Transverse colon (tissue), 4 donors: Measurements from ENCODE around the gene KRT1. TPM values are rescaled to one million over a fixed set of nuclear protein-coding genes. Genes with fewer than 3 reads are reported as not detected.
A peak's percentile ranks its signal among the peaks of the same experiment; 100 is the strongest.
"Not testable (repeated sequence)": the region's sequence is repeated elsewhere in the genome, so short reads cannot be mapped to it uniquely, and the experiment has no call there.

Experiments used
- DNase-seq: peaks from one replicate; pipeline ENCODE4 v3.0.0-alpha.2; 2019
- H3K27ac ChIP-seq, 4 donors: fragments of 200-600 bp; sonication (generic); 2 replicates each; pipeline ENCODE4 v1.5.1; 2016 to 2018; ENCODE audit warnings: inconsistent platforms in 4 of 4
- H3K27me3 ChIP-seq: fragments of 200-600 bp; sonication (generic); 2 replicates; pipeline ENCODE4 v1.5.1; 2017; ENCODE audit warnings: inconsistent platforms
- H3K36me3 ChIP-seq, 4 donors: fragments of 200-600 bp; sonication (generic); 2 replicates each; pipeline ENCODE4 v1.5.1; 2017 to 2019; ENCODE audit warnings: inconsistent platforms in 4 of 4
- H3K4me1 ChIP-seq, 4 donors: fragments of 200-600 bp; sonication (generic); 2 replicates each; pipeline ENCODE4 v1.5.1; 2017 to 2020; ENCODE audit warnings: inconsistent platforms in 4 of 4
- H3K4me3 ChIP-seq, 4 donors: fragments of 200-600 bp; sonication (generic); 1 replicate in 1 of 4; 2 replicates in 3 of 4; pipeline versions ENCODE4 v1.5.1 to v1.6.1; 2017 to 2019; ENCODE audit warnings: inconsistent platforms in 4 of 4
- H3K9me3 ChIP-seq, 2 donors: fragments of 200-600 bp; sonication (generic); 2 replicates each; pipeline ENCODE4 v1.5.1; 2017 to 2019; ENCODE audit warnings: inconsistent platforms in 2 of 2
- EP300 ChIP-seq: sonication (generic); formaldehyde crosslinking; IDR thresholded peaks from one replicate; pipeline ENCODE4 v1.6.1; 2017; ENCODE audit warnings: antibody characterized with exemption, low read depth
- POLR2A ChIP-seq: fragments of 450-650 bp; IDR thresholded peaks from one replicate; pipeline ENCODE4 v1.6.1; 2016; ENCODE audit warnings: antibody characterized with exemption, mild to moderate bottlenecking, moderate library complexity
- POLR2AphosphoS5 ChIP-seq, 3 donors: sonication (generic); formaldehyde crosslinking; IDR thresholded peaks; one replicate each; pipeline ENCODE4 v1.6.1; 2016; ENCODE audit warnings: antibody characterized with exemption in 3 of 3
- WGBS, 2 donors: methylation state at CpG; one replicate each; pipeline ENCODE4 v1.1.5; 2018; ENCODE audit warnings: low coverage in 1 of 2; 5-methylcytosine and 5-hydroxymethylcytosine counted together
- in situ Hi-C, 4 donors: fragments of 200-750 bp; cut with MboI; loops; one replicate each; pipeline versions ENCODE4 v1.15.0 to v1.15.1; 2017; ENCODE audit warnings: low sequenced_read_pairs in 3 of 4, low pct_ligation_motif_present in 1 of 4, low pct_unique_long_range_greater_than_20kb in 1 of 4
- intact Hi-C: fragments of 100-400 bp; cut with DNase I; formaldehyde crosslinking; loops from one replicate; pipeline ENCODE4 v1.15.1; 2023; ENCODE audit warnings: low total_unique reads
- total RNA-seq, 4 donors: library from RNA; depleted of rRNA; stranded (reverse); fragments of >200 nt; gene quantifications; one replicate each; pipeline ENCODE4 v1.1.0, GENCODE V29; 2016
- TF ChIP-seq, protein P1 (sequence below), 5 experiments: fragments of 200-600 bp in 3 of 5; fragments of 450-650 bp in 2 of 5; sonication (generic) in 3 of 5; IDR thresholded peaks; 1 replicate in 2 of 5; 2 replicates in 3 of 5; pipeline ENCODE4 v1.5.1; 2016 to 2017; ENCODE audit warnings: antibody characterized with exemption in 5 of 5, inconsistent platforms in 3 of 5, mild to moderate bottlenecking in 2 of 5, moderate library complexity in 1 of 5

KRT1 gene
- total RNA-seq, 4 donors from 2014 or later: not detected

DNA sequence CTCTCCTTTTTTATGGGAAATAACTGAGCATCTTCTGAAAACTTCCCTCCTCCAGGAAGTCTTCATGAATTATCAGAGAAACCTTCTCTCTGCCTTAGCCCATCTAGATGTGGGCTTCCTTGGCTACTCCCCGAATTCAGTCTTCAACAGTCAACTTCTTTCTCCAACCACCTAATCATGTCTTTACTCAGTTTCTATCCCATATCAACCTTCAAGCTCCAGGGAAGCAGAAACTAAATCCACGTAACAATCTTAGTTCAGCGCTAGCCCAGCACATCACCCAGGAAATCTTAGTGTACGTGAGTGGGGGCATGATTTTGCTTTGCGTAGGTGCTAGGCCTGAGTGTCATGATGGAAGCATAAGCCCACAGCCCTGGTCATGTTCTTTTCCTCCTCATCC, 35.9 kb upstream of the KRT1 start:
- peaks cover 0 to 10% (median 6%) of the 10 kb centered on the region in 4 donors for H3K4me1 ChIP-seq
- intact Hi-C loops (no loop called here), in situ Hi-C loops (no loop called here)
- peaks cover 43% of the 10 kb centered on the region for H3K27me3 ChIP-seq
- TF ChIP-seq POLR2A: no peak
- TF ChIP-seq, protein P1, sequence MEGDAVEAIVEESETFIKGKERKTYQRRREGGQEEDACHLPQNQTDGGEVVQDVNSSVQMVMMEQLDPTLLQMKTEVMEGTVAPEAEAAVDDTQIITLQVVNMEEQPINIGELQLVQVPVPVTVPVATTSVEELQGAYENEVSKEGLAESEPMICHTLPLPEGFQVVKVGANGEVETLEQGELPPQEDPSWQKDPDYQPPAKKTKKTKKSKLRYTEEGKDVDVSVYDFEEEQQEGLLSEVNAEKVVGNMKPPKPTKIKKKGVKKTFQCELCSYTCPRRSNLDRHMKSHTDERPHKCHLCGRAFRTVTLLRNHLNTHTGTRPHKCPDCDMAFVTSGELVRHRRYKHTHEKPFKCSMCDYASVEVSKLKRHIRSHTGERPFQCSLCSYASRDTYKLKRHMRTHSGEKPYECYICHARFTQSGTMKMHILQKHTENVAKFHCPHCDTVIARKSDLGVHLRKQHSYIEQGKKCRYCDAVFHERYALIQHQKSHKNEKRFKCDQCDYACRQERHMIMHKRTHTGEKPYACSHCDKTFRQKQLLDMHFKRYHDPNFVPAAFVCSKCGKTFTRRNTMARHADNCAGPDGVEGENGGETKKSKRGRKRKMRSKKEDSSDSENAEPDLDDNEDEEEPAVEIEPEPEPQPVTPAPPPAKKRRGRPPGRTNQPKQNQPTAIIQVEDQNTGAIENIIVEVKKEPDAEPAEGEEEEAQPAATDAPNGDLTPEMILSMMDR (IDR thresholded peaks at IDR 0.05): no peak
- TF ChIP-seq POLR2AphosphoS5 (IDR thresholded peaks at IDR 0.05): no peak
- no peak for TF ChIP-seq EP300
- DNase-seq: no peak
- no peaks in the 10 kb centered on the region for H3K36me3 ChIP-seq
- H3K4me3 ChIP-seq: no peak overlapping the region
- WGBS, 2 donors: 82 to 93% methylated on average over 3 to 5 of the region's 5 CpGs
- H3K27ac ChIP-seq: no peak overlapping the region
- H3K9me3 ChIP-seq: no peaks in the 10 kb centered on the region

DNA sequence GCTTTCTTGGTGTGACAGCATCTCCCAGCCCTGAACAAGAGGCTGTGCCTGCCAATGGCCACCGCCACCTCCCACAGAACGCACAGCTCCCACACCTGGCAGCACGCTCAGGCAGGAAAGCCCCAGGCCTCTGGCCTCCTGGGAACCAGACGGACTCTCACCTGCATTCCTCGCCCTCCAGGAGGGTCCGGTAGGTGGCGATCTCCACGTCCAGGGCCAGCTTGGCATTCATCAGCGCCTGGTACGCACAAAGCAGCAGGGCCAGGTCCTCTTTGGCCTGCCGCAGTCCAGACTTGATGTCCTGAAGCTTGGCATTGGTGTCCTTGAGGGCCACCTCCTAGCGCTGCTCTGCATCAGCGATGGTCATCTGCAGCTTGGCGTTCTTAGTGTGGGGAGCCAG, 35.2 kb upstream of the KRT1 start:
- WGBS, 2 donors: 65 to 100% methylated on average over 1 to 14 of the region's 14 CpGs
- in situ Hi-C loops: no loop called here
- TF ChIP-seq POLR2A (no peak), POLR2AphosphoS5 (IDR thresholded peaks at IDR 0.05) (no peak), EP300 (no peak)
- TF ChIP-seq, protein P1 (IDR thresholded peaks at IDR 0.05): peak in 3 of 5 experiments; percentile 15 to 24 (median 15)
- Histone ChIP-seq H3K27me3 (peaks cover 43% of the 10 kb centered on the region), H3K36me3 (no peaks in the 10 kb centered on the region), H3K9me3 (no peaks in the 10 kb centered on the region), H3K27ac (no peak overlapping the region), H3K4me3 (no peak overlapping the region), H3K4me1 (peaks cover 0 to 10% (median 6%) of the 10 kb centered on the region in 4 donors)
- intact Hi-C loops: no loop called here
- peak; percentile 29 for DNase-seq

DNA sequence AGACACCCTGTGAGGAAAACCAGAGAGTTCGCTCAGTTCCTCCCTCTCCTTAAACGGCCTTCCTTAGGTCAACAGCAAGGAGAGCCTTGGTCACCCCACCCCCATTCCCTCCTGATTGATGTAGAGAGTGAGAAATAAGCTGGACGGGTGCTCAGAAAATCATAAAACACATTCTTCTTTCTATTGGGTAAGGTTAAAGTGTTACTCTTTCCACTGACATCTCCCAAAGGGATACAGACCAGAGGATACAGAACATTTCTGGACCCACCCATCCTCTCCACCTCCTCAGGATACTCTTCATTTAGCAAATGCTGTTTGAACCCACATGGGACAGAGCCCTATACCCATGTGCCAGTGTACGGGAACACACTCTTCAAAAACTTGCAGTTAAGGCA, 34.7 kb upstream of the KRT1 start:
- intact Hi-C loops: no loop called here
- WGBS, 2 donors: 62 to 80% methylated on average over 1 to 4 of the region's 4 CpGs
- in situ Hi-C loops: no loop called here

DNA sequence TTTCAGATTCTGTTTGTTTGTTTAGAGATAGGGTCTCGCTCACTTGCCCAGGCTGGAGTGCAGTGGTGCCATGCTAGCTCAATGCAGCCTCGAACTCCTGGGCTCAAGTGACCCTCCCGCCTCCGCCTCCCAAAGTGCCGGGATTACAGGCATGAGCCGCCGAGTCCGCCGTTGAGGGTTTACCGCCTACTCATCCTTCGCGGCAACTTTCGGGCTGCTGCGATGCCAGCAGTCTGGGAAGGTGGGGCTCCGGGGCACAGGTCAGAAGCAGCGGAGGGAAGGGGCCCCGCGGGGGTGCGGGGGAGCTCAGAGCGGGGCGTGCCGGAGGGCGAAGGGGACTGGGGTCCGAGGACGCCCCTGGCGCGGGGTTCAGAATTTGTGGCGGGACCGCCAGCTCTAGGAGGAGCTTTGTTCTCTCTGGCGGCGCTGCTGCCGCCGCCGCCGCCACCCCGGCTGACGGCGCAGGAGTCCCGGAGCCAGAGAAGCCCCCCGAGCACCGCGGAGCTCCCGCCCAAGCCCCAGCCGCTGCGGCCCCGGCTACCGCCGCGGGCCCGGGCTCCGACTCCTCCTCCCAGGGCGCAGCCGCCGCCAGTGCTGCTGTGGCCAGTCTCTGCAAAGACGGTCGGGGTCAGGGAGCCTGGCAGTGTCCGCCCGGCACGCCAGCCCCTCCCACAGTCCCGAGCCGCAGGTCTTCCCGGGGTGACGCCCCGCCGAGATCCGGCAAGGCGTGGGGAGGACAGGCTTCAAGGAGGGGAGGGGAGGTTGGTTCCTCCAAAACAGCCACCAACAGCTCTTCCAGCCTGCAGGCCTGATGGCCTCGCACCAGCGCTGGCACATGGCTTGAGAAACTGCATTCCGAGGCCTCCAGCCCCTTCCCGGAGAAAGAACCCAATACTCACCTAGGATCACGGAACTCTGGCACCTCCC, 34.0 kb upstream of the KRT1 start:
- Histone ChIP-seq H3K9me3 (no peaks in the 10 kb centered on the region), H3K4me3 (peak overlapping the region in 1 of 4 donors; percentile 31), H3K36me3 (no peaks in the 10 kb centered on the region), H3K27me3 (peaks cover 43% of the 10 kb centered on the region), H3K27ac (no peak overlapping the region), H3K4me1 (peaks cover 0 to 10% (median 6%) of the 10 kb centered on the region in 4 donors)
- TF ChIP-seq POLR2AphosphoS5 (IDR thresholded peaks at IDR 0.05): no peak
- TF ChIP-seq POLR2A: no peak
- TF ChIP-seq, protein P1 (IDR thresholded peaks at IDR 0.05): no peak
- WGBS, 2 donors: 10% methylated on average over 48 of the region's 72 CpGs; no CpG with 5 or more reads in 1 of the 2 donors
- intact Hi-C loops: no loop called here
- no peak for DNase-seq
- in situ Hi-C loops: no loop called here

More for the DNA sequence above, 34.7 kb upstream of the KRT1 start:
- H3K27ac ChIP-seq: no peak overlapping the region
- peaks cover 43% of the 10 kb centered on the region for H3K27me3 ChIP-seq
- no peaks in the 10 kb centered on the region for H3K36me3 ChIP-seq
- H3K4me1 ChIP-seq: peaks cover 0 to 10% (median 6%) of the 10 kb centered on the region in 4 donors
- no peaks in the 10 kb centered on the region for H3K9me3 ChIP-seq
- TF ChIP-seq POLR2A (no peak), EP300 (no peak)
- TF ChIP-seq, protein P1 (IDR thresholded peaks at IDR 0.05): no peak
- no peak overlapping the region for H3K4me3 ChIP-seq
- DNase-seq: no peak

DNA sequence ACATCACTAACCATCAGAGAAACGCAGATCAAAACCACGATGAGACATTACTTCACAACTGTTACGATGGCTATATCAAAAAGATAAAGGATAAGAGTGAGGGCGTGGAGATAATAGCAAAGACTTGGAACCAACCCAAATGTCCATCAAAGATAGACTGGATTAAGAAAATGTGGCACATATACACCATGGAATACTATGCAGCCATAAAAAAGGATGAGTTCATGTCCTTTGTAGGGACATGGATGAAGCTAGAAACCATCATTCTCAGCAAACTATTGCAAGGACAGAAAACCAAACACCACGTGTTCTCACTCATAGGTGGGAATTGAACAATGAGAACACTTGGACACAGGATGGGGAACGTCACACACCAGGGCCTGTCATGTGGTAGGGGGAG, 31.9 kb upstream of the KRT1 start:
- H3K36me3 ChIP-seq, intact Hi-C loops, DNase-seq, H3K4me3 ChIP-seq, H3K9me3 ChIP-seq, H3K27ac ChIP-seq, in situ Hi-C loops, H3K4me1 ChIP-seq: not testable (repeated sequence)
- peaks cover 43% of the 10 kb centered on the region for H3K27me3 ChIP-seq
- 71 to 72% methylated on average over 4 to 6 of the region's 6 CpGs for WGBS, 2 donors
